Left ventricle myocardium inferior (tissue), 1 donor: Measurements from ENCODE around the gene STX1A. TPM values are rescaled to one million over a fixed set of nuclear protein-coding genes. Genes with fewer than 3 reads are reported as not detected.

Source experiments
- DNase-seq: peaks from one replicate; pipeline ENCODE4 v3.0.0-alpha.2; 2020
- H3K27ac ChIP-seq: fragments of 200-600 bp; replicated peaks from 2 replicates; pipeline ENCODE4 v1.8.0; 2021
- H3K27me3 ChIP-seq: fragments of 200-600 bp; 2 replicates; pipeline ENCODE4 v1.8.0; 2021; ENCODE audit warnings: low read depth
- H3K36me3 ChIP-seq: fragments of 200-600 bp; 2 replicates; pipeline ENCODE4 v1.8.0; 2021
- H3K4me1 ChIP-seq: fragments of 200-600 bp; 2 replicates; pipeline ENCODE4 v1.8.0; 2021
- H3K4me3 ChIP-seq: fragments of 200-600 bp; 2 replicates; pipeline ENCODE4 v1.8.0; 2021; ENCODE audit warnings: mild to moderate bottlenecking, moderate library complexity
- H3K9me3 ChIP-seq: fragments of 200-600 bp; replicated peaks from 2 replicates; pipeline ENCODE4 v1.8.0; 2021
- CTCF ChIP-seq: fragments of 200-600 bp; IDR thresholded peaks from 2 replicates; pipeline ENCODE4 v1.8.0; 2021; ENCODE audit warnings: antibody characterized with exemption, mild to moderate bottlenecking, borderline replicate concordance
- intact Hi-C: fragments of 100-400 bp; cut with micrococcal nuclease; formaldehyde crosslinking; loops from one replicate; pipeline ENCODE4 v1.11.0; 2022
- total RNA-seq: library from RNA; stranded (reverse); fragmentation: NEBNext Ultra II Directional; extraction: Animal tissue kit (Norgen Biotek cat#: 25700); gene quantifications from one replicate; pipeline ENCODE4 v1.2.1, GENCODE V29; 2021
- donor health status: DM: no; HTN: yes; CAD: no; lungs with severe emphysema.

Gene STX1A
- total RNA-seq, 1 donor from 2014 or later, result 2.9 TPM

GRCh38 chr7:73712773-73713172, 6.7 kb downstream of the STX1A start:
- H3K36me3 ChIP-seq, result no peaks in the 10 kb centered on the region
- peaks cover 11% of the 10 kb centered on the region for H3K4me1 ChIP-seq
- no peak for DNase-seq
- intact Hi-C loops, result no loop called here
- no peaks in the 10 kb centered on the region for H3K9me3 ChIP-seq
- no peak for TF ChIP-seq CTCF
- H3K27me3 ChIP-seq, result peaks cover 4% of the 10 kb centered on the region
- H3K4me3 ChIP-seq, result no peak overlapping the region
- H3K27ac ChIP-seq, result no peak overlapping the region

DNA sequence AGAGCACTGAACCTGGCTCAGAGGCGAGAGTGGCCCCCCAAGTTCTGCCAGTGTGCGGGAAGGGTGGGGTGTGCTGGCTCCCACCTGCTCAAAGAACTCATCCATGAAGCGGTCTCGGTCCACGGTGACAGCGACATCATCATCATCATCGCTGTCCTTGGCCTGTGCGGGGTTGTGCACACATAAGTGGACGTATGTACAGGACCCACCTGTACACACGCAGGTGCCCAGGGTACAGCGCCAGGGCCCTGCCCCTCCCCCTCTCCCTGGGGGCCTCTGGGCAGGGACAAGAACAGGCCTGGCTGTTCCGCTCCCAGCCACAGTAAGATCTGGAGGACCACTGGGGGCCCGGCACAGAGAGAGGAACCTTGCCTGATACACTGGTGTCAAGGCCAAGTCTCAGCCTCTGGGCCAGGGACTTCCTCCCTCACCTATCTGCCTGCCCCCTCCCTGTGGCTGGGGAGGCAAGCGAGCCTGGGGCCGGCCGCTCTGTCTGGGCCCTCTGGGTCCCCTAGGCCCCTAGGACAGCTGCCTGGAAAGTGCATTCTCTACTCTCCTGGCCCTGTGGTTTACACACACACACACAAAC, 10.4 kb downstream of the STX1A start:
- Histone ChIP-seq H3K4me1 (no peaks in the 10 kb centered on the region), H3K27ac (no peak overlapping the region), H3K36me3 (no peaks in the 10 kb centered on the region), H3K9me3 (no peaks in the 10 kb centered on the region), H3K27me3 (no peaks in the 10 kb centered on the region), H3K4me3 (no peak overlapping the region)
- no peak for TF ChIP-seq CTCF
- intact Hi-C loops, result no loop called here
- DNase-seq, result no peak

- TF ChIP-seq CTCF, result no peak
- no peaks in the 10 kb centered on the region for H3K27me3 ChIP-seq
- peaks cover 4% of the 10 kb centered on the region for H3K36me3 ChIP-seq
- intact Hi-C loops, result no loop called here
- H3K4me3 ChIP-seq, result no peak overlapping the region
- H3K4me1 ChIP-seq, result no peaks in the 10 kb centered on the region
- H3K27ac ChIP-seq, result no peak overlapping the region
- DNase-seq, result peak; percentile 60
- no peaks in the 10 kb centered on the region for H3K9me3 ChIP-seq
Measured at GRCh38 chr7:73707045-73707631, 12.3 kb downstream of the STX1A start.

DNA sequence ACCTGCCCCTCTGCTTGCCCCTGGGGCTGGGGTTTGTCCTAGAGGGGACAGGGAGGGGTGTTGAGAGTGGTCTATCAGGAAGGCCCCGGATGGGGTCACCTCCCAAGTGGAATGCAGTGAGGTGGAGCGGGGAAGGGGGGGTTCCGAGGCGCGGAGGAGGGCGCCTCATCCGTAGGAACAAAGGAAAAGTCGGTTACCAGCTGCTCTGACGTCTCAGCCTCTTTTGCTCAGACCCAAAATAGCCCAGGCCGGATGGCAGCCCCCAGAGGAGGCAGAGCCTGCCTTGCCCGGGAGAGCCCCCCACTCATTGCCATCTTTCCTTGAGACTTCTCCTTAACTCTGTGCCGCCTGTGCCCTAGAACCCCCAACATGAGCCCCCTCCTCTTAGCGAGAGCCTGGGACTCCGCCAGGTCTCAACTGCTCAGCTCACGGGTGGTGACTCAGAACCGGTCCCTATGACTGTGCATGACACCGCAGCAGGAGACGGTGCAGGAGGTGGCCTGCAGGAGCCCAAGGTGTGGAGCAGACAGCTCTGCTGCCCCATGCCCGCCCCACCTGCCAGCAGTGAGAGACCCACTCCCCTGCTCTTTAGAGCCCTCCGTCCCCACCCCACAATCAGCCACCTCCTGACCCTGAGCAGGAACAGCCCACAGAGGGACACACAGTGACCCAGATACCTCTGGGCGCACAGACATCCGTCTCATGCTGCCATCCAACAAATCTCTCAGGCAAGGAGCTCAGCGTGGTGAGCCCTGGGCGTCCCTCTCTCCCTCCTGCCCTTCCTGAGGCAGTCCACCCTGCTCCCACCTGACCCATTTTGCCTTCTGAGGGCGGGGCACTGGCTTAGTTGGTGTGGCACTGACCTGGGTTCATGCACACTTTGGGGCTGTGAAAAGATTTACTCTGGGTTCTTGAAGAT, 13.1 kb downstream of the STX1A start:
- no peak for DNase-seq
- Histone ChIP-seq H3K27me3 (no peaks in the 10 kb centered on the region), H3K36me3 (peaks cover 4% of the 10 kb centered on the region), H3K4me3 (no peak overlapping the region), H3K9me3 (no peaks in the 10 kb centered on the region), H3K4me1 (no peaks in the 10 kb centered on the region), H3K27ac (no peak overlapping the region)
- TF ChIP-seq CTCF, result no peak
- intact Hi-C loops, result no loop called here

GRCh38 chr7:73705551-73705920, 13.9 kb downstream of the STX1A start:
- Histone ChIP-seq H3K27me3 (no peaks in the 10 kb centered on the region), H3K27ac (no peak overlapping the region), H3K36me3 (peaks cover 4% of the 10 kb centered on the region), H3K9me3 (no peaks in the 10 kb centered on the region), H3K4me3 (no peak overlapping the region), H3K4me1 (no peaks in the 10 kb centered on the region)
- DNase-seq, result no peak
- no peak for TF ChIP-seq CTCF
- intact Hi-C loops, result no loop called here
